ENCODE results near the gene RRAS.

The RRAS gene

GRCh38 chr19:49676784-49677230 is 36.9 kb upstream of the RRAS start:
- peak; percentile 99 for DNase-seq

GRCh38 chr19:49676136-49676783 is 36.3 kb upstream of the RRAS start:
- DNase-seq: peak; percentile 82

- DNase-seq: peak; percentile 82
Observed at GRCh38 chr19:49672131-49672919, 32.4 kb upstream of the RRAS start.

- DNase-seq: no peak
Observed at GRCh38 chr19:49669516-49669915, 29.6 kb upstream of the RRAS start.

DNA sequence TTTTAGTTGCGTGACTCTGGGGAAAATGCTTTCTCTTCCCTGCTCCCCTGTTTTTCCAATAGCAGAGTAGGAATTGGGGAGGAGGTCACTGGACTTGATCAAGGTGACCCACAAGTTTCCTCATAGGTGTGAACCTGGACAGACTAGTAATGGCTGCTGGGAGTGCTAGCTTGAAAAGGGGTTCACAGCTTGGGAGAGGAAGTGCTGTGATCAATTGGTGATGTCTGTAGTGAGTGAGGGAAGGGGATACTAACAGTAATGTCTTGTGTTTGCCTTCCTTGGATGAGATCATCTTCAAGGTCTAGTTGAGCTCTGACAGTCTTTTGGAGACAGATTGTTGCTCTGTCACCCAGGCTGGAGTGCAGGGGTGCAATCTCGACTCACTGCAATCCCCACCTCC is 27.5 kb upstream of the RRAS start:
- DNase-seq: no peak

DNA sequence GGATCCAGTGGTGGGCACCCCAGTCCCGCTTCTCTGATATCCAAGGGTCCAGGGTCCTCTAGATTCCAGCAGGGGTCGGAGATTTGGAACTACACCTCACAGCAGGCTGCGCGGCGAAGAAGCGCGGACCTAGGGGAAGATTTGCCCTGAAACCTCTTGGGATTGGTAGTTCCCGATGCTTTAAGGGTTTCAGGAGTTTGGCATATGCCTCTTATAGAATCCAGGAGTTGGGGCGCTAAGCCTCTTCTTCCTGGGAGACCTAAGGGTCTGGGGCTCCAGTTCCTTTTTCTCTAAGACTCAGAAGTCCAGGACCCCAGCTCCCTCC is 26.1 kb upstream of the RRAS start:
- DNase-seq: no peak

DNA sequence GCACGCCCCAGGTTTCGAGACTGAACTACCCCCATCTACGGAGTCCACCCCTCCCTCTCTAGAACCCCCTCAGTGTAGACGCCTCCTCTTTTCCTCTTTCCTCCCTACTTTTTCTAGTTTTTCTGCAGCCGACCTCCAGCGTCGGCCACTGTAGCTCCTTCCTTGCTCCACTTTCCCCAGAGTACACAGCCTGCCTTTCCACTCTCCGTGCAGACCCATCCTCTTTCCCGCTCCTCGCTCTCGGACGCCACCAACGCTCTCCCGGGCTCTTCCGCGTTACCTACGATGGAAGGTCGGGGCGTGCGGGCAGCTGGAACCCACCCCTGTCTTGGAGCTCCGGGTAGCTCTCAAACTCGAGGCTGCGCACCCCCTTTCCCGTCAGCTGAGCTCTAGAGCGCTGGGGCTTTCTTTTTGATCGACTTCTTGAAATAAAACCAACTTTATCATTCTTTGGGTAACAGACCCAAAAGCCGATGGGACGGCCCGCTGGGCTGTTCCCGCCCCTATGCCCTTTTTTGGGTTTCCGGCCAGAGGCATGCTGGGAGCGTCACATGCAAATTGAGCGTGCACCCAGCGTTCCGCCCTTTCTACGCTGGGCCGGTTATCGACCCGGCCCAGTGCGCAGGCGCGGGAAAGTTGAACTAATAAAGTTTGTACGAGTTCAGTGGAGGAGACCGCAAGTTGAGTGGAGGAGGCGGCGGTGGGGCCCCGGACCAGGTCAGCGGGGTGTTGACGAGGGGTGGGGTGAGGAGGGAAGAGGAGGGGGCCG is 25.6 kb upstream of the RRAS start, which contains the start of the genes BCL2L12 and IRF3:
BCL2L12 (plus strand) TSS at position 583 of the 769 bp plus-strand sequence. CDS start 760 bp downstream, outside the sequence.
IRF3 (minus strand) TSS at position 507 of the 769 bp plus-strand sequence. CDS start 1,019 bp downstream, outside the sequence.
- peak; percentile 99 for DNase-seq

- DNase-seq: no peak
Observed at GRCh38 chr19:49665036-49665350, 25.1 kb upstream of the RRAS start.

DNA sequence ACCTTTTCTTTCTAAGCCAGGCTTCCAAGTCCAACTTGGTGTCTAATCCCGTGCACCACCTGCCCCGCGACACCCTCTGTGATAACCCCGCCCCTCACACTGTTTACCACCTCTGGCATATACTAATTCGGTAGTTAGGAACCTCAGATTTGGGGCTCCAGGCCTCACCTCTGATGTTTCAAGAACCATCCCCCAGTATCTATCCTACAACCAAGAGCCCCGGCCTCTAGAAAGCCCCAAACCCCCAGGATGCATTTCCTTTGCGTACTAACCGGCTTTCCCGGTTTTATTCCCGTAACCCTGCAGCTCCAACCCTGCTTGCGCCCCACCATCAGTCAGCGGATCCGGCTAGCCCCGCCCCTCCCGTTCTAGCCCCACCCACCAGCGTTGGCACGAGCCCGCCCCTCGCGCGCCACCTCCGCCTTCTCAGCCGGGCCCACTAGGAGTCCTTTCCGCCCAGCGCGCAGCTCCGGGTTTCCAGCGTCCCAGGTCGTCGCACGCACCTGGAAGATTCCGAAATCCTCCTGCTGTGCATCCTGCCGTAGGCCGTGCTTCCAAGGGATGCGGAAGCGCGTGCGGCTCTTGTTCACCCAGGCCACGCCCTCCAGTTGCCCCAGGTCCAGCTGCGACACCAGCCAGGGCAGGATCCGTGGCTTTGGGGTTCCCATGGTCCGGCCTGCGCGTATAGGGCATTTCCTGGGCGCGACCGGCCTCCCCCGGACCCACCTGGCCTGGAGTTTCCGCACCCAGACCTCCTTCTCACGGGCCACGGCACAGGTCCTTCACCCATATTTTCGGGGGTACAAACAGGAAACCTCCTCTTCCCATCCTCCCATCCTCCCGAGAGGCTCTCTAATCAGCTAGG is 24.5 kb upstream of the RRAS start:
- peak; percentile 96 for DNase-seq

DNA sequence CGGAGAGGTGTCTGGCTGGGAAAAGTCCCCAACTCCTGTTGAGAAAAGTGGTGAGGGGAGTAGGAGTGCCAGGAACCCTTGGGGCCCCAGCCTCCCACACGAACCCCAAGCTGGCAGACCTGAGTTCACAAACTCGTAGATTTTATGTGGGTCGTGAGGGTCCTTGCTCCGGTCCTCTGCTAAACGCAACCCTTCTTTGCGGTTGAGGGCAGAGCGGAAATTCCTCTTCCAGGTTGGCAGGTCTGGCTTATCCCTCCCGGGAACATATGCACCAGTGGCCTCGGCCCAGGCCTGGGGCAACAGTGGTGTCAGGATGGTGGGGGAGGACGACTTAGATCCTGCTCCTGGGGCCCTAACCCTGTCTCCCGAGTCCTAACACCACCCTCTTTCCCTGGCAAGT is 23.3 kb upstream of the RRAS start:
- DNase-seq: no peak

DNA sequence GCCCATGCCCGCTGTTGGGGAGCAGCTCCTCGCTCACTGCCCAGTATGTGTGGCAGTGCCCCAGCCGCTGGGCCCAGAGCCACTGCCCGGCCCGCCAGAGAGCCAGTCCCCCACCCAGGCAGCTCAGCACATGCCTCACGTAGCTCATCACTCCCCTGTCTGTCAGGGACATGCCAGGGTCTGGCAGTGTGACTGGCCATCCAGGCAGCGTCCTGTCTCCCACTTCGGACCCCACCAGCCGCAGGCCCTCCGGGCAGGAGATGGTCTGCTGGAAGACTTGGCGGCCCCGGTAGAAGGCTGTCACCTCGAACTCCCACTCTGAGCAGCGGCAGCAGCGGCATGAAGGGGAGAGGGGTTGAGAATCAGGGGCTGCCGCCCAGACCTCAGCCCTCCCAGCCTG is 22.1 kb upstream of the RRAS start:
- no peak for DNase-seq

DNA sequence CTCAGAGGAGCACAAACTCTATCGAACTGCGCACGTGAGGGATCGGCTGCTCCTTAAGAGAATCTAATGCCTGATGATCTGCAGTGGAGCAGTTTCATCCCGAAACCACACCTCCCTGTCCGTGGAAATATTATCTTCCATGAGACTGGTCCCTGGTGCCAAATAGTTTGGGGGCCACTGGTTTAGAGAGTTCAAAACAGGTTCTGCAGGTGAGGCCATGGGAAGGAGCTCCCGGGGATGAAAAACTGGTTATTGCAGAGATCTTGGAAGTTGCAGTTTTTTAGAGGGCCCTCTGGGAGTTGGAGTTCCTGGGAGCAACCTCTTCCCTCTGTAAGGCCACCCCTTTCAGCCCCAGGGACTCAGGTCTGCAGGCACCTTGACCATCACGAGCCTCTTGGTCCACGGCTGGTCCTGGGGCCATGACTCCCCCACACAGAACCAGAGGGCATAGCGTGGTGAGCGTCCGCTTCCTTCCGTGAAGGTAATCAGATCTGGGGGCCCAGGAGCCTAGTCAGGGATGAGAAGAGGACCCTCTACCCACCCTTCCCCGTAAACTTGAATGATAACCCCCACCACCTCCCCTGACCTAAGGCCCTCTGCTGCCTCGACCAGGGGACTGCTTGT is 20.5 kb upstream of the RRAS start:
- no peak for DNase-seq

DNA sequence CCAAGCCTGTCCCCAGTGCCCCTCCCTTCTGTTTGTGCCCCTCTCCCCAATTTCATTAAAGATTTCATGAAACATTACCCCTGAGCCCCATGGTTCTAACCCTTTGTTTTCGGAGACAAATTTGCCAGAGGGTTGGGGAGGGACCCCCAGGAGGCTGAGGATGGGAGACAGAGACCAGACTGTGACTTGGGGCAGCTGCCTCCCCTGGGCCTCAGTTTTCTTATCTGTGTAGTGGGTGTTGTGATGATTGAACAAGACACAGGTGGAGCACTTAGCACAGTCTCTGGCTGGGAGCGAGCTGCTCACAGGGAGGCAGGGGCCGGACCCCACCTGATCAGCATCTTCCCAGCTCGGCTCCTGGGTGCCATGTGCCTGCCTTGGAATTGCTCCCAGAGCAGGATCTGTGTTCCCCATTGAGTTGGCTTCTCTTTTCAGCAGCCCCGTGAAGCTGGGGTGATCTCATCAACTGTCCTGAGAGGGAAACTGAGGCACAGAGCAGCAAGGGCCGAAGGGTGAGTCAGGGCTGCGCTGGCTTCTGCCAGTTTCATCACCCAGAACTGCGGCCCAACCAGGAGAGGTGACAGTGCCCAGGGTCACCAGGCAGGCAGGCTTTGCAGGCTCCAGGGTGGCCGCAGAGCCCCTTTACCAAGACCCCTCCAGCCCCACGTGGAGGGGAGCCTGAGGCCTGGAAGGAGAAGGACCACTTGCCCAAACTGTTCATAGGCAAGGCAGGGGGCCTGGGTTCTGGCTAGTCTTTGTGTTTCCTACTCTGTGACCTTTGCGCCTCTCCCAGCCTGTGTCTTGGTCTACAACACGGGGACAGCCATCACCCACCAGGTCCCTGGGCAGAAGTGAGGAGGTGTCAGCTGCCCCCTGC is 18.9 kb upstream of the RRAS start:
- no peak for DNase-seq

- DNase-seq: no peak
Observed at GRCh38 chr19:49658139-49658517, 18.2 kb upstream of the RRAS start.

DNA sequence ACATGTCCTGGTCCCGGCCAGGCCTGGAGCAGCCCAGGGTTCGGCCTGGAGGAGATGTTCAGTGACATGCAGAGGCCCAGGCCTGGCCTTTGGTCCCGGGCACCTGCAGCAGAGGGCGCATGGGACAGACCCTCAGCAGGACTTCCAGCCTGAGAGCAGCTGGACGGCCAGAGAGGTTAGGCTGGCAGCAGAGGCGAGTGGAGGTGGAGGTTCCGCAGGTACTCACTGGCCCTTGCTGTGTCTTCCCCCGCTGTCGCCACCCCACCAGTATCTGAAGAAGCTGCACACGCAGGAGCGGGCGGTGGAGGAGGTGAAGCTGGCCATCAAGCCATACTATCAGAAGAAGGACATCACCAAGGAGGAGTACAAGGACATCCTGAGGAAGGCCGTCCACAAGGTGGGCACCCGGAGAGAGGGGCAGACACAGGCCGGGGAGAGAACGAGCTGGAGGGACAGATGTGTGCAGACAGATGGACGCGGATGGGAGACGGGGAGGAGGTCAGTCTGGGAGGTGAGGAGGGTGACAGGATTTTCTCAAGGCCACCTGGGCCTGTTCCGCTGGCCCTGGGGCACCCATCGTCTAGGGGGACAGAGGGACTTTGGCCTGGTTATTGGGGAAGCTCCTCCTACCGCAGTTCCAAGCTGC is 17.7 kb upstream of the RRAS start:
- no peak for DNase-seq

GRCh38 chr19:49656456-49657109 is 16.6 kb upstream of the RRAS start:
- DNase-seq: no peak

GRCh38 chr19:49655570-49656455 is 15.9 kb upstream of the RRAS start:
- DNase-seq: no peak

DNA sequence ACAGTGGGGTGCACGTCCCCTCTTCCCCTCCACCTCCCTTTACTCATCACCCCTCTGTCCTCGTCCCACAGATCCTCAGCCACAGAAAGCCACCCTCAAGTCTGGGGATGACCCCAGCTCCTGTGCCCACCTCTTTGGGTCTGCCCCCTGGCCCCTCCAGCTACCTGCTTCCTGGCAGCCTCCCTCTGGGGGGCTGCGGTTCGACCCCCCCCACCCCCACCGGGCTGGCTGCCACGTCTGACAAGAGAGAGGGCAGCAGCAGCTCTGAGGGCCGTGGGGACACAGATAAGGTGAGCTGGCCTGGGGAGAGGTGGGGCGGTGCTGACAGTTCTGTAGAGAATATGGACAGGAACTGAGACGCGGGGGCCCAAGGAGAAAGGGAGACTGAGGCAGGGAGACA is 14.6 kb upstream of the RRAS start:
- no peak for DNase-seq

DNA sequence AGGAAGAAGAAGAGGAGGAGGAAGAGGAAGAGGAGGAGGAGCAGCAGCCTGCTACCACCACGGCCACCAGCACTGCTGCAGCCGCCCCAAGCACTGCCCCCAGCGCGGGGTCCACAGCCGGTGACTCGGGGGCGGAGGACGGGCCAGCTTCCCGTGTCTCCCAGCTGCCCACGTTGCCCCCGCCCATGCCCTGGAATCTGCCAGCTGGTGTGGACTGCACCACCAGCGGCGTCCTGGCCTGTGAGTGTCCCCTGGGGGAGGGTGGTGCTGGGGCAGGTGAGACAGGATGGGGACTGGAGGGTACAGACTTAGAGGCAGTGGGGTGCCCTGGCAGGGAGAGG is 13.5 kb upstream of the RRAS start:
- DNase-seq: no peak

Data from CD4-positive, alpha-beta T cell treated with Interleukin-6 for 4 hours (primary cell).